Endothelial cell (in vitro differentiated cells): ENCODE data around the gene RALA. TPM values are rescaled to one million over a fixed set of nuclear protein-coding genes. Genes with fewer than 3 reads are reported as not detected.
"Not testable (repeated sequence)": the region's sequence is repeated elsewhere in the genome, so short reads cannot be mapped to it uniquely, and the experiment has no call there.

Source experiments
- DNase-seq: peaks from one replicate; pipeline ENCODE4 v3.0.0; 2021; ENCODE audit warnings: low spot score
- H3K27ac Mint-ChIP-seq: one replicate; pipeline ENCODE4 v1.8.0; 2021; ENCODE audit warnings: mixed read lengths, inconsistent platforms; ENCODE audit not compliant: unreplicated experiment
- H3K27me3 Mint-ChIP-seq: one replicate; pipeline ENCODE4 v1.8.0; 2021; ENCODE audit warnings: mild to moderate bottlenecking, moderate library complexity, mixed read lengths, inconsistent platforms; ENCODE audit not compliant: unreplicated experiment
- H3K36me3 Mint-ChIP-seq: one replicate; pipeline ENCODE4 v1.8.0; 2021; ENCODE audit warnings: mild to moderate bottlenecking, low read depth, mixed read lengths, inconsistent platforms; ENCODE audit not compliant: unreplicated experiment
- H3K4me1 Mint-ChIP-seq: one replicate; pipeline ENCODE4 v1.8.0; 2021; ENCODE audit warnings: mild to moderate bottlenecking, mixed read lengths, inconsistent platforms; ENCODE audit not compliant: unreplicated experiment
- H3K4me3 Mint-ChIP-seq: one replicate; pipeline ENCODE4 v1.8.0; 2021; ENCODE audit warnings: mild to moderate bottlenecking, mixed read lengths, inconsistent platforms; ENCODE audit not compliant: unreplicated experiment
- H3K9me3 Mint-ChIP-seq: one replicate; pipeline ENCODE4 v1.8.0; 2021; ENCODE audit warnings: mixed read lengths, inconsistent platforms; ENCODE audit not compliant: unreplicated experiment
- CTCF ChIP-seq: fragments of 200-600 bp; sonication (generic); IDR thresholded peaks from one replicate; pipeline ENCODE4 v1.5.0; 2021; ENCODE audit warnings: antibody characterized with exemption; ENCODE audit not compliant: unreplicated experiment
- total RNA-seq: library from RNA; stranded (reverse); fragmentation: NEBNext Ultra II Directional; extraction: Animal tissue kit (Norgen Biotek cat#: 25700); gene quantifications from one replicate; pipeline ENCODE4 v1.2.1, GENCODE V29; 2021; ENCODE audit not compliant: unreplicated experiment

Gene RALA
- total RNA-seq, 1 donor from 2014 or later: 202 TPM

GRCh38 chr7:39663263-39663662 lies 39.9 kb downstream of the RALA start:
- peaks cover 66% of the 10 kb centered on the region for H3K36me3 Mint-ChIP-seq
- DNase-seq: no peak
- peaks cover 43% of the 10 kb centered on the region for H3K4me1 Mint-ChIP-seq
- peaks cover 6% of the 10 kb centered on the region for H3K9me3 Mint-ChIP-seq
- no peak for TF ChIP-seq CTCF
- H3K27ac Mint-ChIP-seq: no peak overlapping the region
- peaks cover 5% of the 10 kb centered on the region for H3K27me3 Mint-ChIP-seq
- no peak overlapping the region for H3K4me3 Mint-ChIP-seq

GRCh38 chr7:39664057-39664456 lies 40.7 kb downstream of the RALA start:
- H3K9me3 Mint-ChIP-seq: peaks cover 6% of the 10 kb centered on the region
- H3K36me3 Mint-ChIP-seq: peaks cover 65% of the 10 kb centered on the region
- H3K4me3 Mint-ChIP-seq: peak overlapping the region; percentile 9
- DNase-seq: no peak
- peak overlapping the region; percentile 58 for H3K27ac Mint-ChIP-seq
- TF ChIP-seq CTCF: no peak
- peaks cover 43% of the 10 kb centered on the region for H3K4me1 Mint-ChIP-seq
- H3K27me3 Mint-ChIP-seq: peaks cover 5% of the 10 kb centered on the region

DNA sequence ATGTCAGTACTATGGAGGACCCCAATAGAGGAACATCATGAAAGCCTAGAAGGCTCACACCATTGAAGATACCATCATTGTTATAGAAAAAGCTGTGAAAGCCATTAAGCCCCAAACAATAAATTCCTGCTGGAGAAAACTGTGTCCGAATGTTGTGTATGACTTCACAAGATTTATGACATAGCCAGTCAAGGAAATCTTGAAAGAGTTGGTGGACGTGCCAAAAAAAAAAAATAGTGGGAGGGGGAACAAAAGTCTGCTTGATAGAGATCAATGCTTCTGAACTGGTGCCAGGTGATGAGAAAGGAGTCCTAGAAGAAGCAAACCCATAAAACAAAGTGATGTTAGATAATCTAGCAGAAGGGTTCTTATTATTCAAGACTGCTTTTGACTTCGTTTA lies 41.2 kb downstream of the RALA start:
- Mint-ChIP-seq H3K36me3 (peaks cover 60% of the 10 kb centered on the region), H3K9me3 (peaks cover 6% of the 10 kb centered on the region), H3K4me3 (peak overlapping the region; percentile 9), H3K4me1 (peaks cover 46% of the 10 kb centered on the region), H3K27me3 (peaks cover 6% of the 10 kb centered on the region), H3K27ac (peak overlapping the region; percentile 58)
- DNase-seq: no peak
- TF ChIP-seq CTCF: no peak

DNA sequence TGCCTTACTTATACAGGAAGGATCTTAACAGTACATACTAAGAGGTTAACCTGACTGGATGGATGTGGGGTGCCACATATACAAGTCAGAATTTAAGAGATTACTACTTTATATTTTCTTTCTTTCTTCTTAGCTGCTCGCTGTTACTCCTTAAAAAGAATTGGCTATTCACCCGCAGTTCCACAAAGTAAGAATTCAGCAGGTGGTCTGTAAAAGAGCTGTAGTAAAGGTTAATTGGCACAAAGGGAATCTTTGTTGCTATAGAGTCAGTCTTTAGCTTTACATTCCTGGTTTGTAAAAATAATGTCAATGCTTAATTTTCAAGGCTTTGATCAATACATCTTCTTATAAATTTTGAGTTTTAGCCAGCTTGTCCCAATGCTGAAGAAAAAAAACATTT lies 43.2 kb downstream of the RALA start:
- peaks cover 45% of the 10 kb centered on the region for H3K36me3 Mint-ChIP-seq
- no peak for DNase-seq
- H3K4me1 Mint-ChIP-seq: peaks cover 53% of the 10 kb centered on the region
- TF ChIP-seq CTCF: no peak
- H3K27ac Mint-ChIP-seq: no peak overlapping the region
- peaks cover 6% of the 10 kb centered on the region for H3K9me3 Mint-ChIP-seq
- no peak overlapping the region for H3K4me3 Mint-ChIP-seq
- H3K27me3 Mint-ChIP-seq: peaks cover 10% of the 10 kb centered on the region

GRCh38 chr7:39667341-39667923 lies 44.1 kb downstream of the RALA start:
- Mint-ChIP-seq H3K27ac (no peak overlapping the region), H3K4me3 (no peak overlapping the region), H3K9me3 (peaks cover 1% of the 10 kb centered on the region), H3K27me3 (peaks cover 9% of the 10 kb centered on the region), H3K36me3 (peaks cover 38% of the 10 kb centered on the region), H3K4me1 (peaks cover 55% of the 10 kb centered on the region)
- no peak for DNase-seq
- no peak for TF ChIP-seq CTCF

- peaks cover 50% of the 10 kb centered on the region for H3K4me1 Mint-ChIP-seq
- H3K9me3 Mint-ChIP-seq, DNase-seq, H3K27ac Mint-ChIP-seq, H3K27me3 Mint-ChIP-seq, H3K4me3 Mint-ChIP-seq: not testable (repeated sequence)
- H3K36me3 Mint-ChIP-seq: peaks cover 30% of the 10 kb centered on the region
These were observed 44.9 kb downstream of the RALA start for GRCh38 chr7:39668280-39668679.
